GM19193 (cell line): ENCODE results near the gene ARL14EP.

Experiments used
- POLR2A ChIP-seq: IDR thresholded peaks from 4 replicates; pipeline ENCODE4 v1.6.1; 2011; ENCODE audit not compliant: insufficient read depth, insufficient read length; ENCODE audit errors: extremely low read depth

ARL14EP gene

DNA sequence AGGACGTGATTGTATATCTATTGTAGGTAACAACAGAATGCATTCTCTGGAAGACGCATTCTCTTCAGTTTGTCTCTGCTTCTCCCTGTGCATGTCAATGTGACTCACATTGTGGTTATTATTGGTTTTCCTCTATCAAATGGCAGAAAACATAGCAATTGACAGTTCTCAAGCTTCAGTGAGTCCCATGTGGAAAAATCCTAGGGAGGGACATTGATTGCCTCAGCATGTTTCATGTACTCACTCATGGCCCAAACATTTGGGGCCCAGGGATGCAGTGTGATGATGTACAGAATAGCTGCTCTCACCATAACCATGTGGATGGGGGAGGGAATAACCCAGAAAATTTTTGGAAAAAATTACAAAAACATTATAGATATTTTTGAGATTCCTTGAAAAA is 9.3 kb upstream of the ARL14EP start:
- no peak for TF ChIP-seq POLR2A

DNA sequence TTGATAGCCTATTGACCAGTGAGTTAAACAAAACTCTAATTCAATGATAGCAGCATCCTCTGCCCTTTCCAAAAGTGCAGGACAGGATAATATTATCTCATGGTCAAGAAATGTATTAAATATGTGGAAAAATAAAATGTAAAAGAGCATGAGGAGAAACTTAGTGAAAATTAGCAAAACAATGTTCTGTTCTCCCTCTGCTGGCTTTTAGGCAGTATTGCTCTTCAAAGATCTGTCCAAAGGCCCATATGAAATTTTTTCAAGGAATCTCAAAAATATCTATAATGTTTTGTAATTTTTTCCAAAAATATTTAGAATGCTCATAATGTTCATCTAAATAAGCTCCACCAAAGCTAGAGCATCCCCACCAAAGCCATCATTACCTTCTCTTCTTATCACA is 8.3 kb upstream of the ARL14EP start:
- no peak for TF ChIP-seq POLR2A

DNA sequence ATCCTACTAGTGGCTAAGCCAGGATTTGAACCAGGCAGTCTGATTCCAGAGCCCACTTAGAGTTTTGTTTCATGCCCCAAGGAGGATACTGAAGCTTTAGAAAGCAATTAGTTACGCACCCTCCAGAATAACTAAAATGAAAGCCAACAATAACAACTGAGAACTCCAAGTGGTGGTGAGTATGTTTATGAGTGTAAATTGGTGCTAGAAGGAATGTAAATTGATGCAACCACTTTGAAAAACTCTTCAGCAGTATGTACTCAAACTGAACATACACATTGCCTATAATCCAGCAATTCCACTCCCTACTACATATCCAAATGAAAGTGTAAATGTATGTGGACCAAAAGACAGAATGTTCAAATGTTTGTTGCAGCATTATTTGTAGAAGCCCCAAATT is 6.7 kb upstream of the ARL14EP start:
- TF ChIP-seq POLR2A, result no peak

DNA sequence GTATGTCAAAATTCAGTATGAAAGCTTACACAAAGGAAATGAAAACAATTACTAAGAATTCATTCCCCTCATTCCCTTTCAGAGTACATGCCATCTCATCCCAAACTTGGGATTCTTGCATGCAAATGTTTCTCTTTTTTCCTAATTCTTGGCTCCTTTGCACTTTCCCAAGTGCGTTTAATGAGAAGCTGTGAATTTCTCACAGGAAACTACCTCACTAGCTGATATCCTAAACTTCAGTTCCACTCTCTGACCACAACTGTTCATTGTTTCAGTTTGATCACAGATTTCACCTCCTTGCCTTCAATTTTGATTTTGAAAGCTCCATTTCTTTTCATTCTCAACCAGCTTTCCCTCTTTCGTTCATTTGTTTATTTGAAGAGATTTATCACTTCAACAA is 5.9 kb upstream of the ARL14EP start:
- no peak for TF ChIP-seq POLR2A

DNA sequence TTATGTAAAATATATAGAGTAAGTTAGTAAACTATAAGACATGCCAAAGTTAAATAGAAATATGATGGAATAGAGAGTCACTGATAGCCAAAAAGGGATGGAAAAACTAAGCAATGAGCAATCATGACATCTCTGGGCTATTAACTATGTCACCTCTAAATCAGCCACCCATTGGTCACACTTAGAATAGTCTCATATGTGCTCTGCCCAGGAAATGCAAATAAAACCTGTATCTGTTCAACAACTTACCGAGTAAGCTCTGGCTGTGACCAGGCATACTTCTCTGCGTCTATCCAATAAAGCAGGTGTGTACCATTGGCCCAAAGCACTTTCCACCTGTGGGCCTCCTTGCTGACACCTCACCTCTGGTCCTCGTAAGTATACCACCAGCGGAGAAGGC is 1.6 kb upstream of the ARL14EP start:
- no peak for TF ChIP-seq POLR2A

DNA sequence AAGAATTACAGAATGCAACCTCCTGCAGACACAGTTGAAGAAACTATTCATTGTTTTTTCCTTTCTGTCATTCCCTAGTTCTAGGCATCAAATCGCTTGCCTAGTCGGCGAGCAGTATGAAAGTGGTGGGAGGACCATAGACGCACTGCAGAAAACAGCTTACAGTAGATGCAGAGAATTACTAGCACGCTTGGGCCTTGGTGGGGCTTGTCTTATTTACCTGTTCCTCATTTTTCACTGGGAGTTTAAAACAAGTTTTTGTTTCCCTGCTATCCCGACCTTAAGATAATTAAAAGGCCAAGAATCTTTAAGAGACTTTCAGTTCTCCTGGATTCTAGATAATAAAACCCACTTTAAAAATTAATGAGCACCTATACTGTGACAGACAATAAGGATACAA is 713 bp upstream of the ARL14EP start:
- TF ChIP-seq POLR2A, result no peak

DNA sequence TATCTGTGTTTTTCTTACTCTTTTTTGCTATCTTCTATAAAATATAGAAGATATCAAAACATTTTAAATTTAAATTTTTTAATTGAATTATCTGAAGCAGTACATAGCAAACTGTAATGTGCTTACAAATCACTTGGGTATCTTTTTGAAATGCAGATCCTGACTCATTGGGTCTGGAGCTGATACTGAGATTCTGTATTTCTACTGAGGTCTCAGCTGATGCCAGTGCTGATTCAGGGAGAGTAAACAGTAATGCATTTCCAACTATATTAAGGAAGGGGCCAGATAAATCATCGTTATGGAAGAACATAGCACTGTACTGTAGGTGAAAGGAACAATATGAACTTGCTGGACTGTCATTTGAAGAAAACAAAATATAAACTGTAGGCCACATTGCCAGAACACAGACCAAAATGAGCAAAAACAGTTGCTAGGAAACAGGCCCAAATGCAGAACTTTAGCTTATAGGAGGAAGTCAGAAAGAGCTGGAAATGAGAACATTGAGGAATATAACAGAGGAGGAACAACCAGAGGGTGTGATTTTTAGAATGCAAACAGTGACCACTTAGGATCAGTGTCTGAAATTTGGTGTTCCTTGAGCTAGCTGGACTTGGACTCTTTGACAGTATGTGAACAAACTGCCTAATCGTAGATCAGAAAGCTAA is 3.3 kb downstream of the ARL14EP start:
- no peak for TF ChIP-seq POLR2A

DNA sequence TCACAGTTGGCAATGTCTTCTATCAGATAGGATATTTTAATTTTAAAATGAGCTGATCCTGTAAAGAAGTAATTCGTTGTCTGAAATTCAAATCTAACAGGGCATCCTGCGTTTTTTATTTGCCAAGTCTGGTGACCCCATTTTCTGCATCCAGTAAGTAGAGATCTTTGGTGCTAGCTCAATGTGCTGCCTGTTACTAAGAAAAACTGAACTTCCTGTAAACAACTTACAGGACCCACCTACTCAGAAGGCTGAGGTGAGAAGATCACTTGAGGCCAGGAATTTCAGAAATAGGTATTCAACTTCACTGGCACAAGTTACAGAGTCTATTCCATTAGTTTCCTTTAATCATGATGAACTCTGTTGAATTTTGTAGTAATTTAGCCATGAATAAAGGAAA is 4.0 kb downstream of the ARL14EP start:
- no peak for TF ChIP-seq POLR2A

DNA sequence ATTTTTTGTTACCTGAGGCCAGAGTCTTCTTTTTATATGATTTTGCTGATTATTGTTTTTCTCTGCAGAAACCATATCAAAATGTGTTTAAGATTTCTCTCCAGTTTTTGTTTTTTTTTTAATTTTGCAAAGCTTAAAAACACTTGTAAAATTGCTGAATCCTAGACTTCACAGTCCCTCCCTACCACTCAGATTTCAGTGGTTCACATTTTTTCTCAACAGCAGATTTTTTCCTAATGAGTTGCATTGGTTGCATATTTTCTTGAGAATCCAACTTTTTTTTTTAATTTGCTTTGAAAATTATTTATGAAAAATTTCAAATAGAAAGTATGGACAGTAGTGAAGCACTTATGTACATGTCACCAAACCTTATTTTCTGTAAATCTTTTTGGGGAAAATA is 5.8 kb downstream of the ARL14EP start:
- no peak for TF ChIP-seq POLR2A

DNA sequence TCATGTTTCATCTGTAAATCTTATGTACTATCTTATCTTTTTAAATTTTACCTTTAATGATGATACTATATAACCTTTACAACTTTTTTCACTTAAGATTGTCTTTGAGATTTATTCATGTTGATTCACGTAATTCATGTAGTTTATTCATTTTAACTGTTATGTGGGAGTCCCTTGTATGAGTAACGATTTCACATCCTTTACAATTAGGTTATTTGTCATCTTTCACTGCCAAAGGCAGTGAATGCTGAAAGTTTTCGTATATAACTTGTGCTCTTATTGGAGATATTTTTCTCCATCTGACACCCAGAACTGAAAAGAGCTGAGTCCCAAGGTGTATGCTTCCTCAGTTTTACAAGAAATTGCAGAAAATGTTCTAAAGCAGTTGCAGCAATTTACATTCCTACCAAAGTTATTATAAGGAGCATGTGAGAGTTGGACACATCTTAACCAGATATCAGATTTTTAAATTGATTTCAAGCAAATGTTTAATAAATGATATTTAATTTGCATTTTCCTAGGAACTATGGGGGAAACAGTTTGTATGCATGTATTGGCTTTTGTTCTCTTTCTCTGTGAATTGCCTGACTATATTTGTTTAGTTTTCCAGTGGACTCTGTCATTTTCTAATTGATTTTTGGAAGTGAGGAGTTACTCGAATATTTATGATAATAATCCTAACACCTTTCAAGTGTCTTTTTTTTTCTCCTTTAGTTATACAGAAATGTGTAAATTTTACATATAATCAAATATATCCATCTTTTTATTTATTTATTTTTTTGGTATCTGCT is 6.4 kb downstream of the ARL14EP start:
- no peak for TF ChIP-seq POLR2A

DNA sequence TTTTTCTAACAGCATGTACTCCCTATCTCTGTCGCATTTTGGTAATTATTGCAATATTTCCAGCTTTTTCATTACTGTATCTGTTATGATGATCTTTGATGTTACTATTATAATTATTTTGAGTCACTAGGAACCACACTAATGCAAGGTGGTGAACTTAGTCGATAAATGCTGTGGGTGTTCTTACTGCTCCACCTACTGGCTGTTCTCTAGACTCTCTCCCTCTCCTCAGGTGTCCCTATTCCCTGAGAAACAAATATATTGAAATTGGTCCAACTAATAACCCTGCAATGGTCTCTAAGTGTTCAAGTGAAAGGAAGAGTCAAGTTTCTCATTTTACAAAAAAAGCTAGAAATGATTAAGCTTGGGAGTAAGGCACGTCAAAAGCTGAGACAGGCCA is 10.5 kb downstream of the ARL14EP start:
- no peak for TF ChIP-seq POLR2A

DNA sequence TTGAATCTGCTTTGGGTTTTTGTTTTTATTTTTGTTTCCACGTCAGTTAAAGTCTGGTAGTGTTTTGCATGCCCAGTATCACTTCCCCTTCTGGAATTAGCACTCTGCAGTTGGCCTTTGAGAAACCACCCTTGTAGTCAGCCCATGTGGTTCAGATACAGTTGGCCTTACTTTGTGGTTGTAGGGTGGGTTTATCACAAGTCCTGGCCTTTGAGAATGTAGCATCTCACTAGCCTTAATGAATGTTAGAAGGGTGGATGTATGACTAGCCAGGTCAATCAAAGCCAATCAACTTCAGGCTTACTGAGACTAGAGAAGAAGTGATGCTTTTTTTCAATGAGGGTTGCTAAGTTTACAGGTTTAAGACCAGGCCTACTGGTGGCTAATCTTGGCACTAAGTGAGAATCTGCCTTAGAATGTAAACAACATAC is 19.8 kb downstream of the ARL14EP start:
- TF ChIP-seq POLR2A, result no peak

DNA sequence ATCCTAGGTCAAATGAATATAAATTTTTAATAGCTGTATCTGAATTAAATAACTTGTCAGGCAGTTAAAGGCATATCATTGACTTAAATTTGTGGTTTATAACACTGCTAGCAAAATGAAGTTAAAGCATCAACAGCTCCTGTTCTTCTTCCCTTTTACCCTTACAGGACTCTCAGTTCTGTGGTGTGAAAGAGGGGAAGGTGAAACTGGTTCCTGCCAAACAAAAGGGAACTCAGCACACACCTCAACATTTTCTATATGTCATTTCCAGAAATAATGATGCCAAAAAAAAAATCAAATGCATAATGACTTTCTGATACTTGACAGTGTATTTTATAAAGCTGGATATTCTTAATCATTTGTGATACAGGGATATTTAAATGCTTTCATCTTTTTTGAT is 21.2 kb downstream of the ARL14EP start:
- no peak for TF ChIP-seq POLR2A

DNA sequence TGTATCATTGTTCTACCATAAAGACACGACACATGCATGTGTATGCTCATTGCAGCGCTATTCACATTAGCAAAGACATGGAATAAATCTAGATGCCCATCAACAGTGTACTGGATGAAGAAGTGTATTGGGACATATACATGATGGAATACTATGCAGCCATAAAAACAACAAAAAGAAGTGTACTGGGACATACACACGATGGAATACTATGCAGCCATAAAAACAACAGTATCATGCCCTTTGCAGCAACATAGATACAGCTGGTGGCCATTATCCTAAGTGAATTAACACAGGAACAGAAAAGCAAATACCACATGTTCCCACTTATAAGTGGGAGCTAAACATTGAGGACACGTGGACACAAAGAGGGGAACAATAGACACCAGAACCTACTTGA is 22.7 kb downstream of the ARL14EP start:
- no peak for TF ChIP-seq POLR2A

DNA sequence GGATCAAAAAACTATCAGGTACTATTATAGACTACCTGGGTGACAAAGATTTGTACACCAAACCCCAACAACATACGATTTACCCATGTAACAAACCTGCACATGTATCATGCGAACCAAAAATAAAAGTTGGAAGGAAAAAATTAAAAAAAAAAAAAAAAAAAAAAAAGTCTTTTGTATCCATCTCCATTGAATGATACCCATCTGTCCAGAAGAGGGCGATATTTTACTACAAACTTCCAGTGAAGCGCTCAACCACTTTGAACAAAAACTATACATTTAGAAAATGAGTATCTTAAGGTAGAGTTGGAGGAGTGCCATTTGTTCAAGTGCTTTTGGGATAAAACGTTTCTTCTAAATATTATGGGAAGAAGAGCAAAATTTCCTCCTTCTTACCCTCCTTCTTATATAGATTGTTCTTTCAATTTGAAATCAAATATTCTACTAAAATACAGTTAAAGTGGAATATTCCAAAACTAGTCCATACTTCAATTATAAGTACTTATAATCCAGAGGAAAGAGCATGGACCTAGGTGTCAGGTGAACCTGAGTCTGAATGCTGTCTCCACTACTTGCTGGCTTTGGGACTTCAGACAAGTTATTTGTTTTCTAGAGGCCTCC is 23.3 kb downstream of the ARL14EP start:
- no peak for TF ChIP-seq POLR2A

DNA sequence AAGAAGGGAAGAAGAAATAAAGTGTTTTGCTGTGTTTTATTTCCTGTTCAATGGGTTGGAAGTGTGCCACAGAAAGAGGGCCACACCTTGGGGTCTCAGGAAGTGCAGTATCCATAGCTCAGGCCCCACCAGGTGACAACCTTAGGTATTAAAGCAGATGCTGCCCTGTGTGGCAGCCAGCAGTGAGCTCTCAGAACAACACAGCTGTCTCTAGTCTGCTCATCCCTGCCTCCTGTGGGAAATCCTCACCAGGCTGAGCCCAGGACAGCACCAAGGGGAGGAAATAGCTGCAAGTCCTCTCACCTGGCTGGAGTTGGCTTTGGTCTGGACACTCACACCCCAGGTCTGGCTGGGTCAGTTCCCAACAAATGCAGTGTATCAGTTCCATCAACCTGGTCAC is 25.1 kb downstream of the ARL14EP start:
- TF ChIP-seq POLR2A, result no peak

DNA sequence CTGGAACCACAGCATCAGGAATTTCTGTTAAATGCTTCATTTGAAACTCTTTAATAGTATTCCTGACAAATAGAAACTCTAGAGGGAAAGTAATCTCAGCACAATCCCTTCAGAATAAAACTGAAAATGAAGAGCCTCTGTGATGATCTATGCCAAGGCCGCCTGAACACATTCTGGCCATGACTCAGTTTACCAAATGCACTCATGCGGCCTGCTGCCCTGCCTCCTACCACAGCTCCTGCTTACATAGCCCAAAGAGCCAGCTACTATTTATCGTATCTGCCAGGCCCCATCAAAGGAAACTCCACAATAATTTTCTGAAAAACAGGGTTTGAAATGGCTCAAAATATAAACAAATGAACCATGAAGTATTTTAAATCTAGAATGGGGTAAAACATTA is 27.0 kb downstream of the ARL14EP start:
- TF ChIP-seq POLR2A, result no peak

DNA sequence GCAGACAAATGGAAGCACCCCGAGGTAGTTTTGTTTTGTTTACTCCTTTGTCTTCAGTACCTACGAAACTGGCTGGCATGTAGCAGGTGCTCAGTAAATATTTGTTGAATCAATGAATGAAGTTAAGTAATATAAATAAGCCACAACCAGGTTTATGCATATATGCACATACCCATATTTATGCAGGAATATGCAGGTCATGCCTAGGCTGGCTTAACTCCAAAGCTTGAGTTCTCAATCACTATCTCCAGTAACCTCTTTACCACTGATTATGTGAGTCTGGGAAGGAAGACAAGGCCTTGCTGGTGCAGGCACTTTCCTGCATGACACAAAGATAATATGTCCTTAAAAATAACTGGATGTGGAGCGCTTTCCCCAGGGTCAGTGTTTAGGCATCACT is 27.5 kb downstream of the ARL14EP start:
- TF ChIP-seq POLR2A, result no peak
